ENCODE measurements around the gene TIMM29. TPM values are rescaled to one million over a fixed set of nuclear protein-coding genes. Genes with fewer than 3 reads are reported as not detected.

Gene TIMM29
- total and polyA plus RNA-seq, 9 of the 15 experiments (the other 6 are each of a cell fraction or from before 2014, with no cell fraction given): 2.4 to 29.4 (median 16.3) TPM

DNA sequence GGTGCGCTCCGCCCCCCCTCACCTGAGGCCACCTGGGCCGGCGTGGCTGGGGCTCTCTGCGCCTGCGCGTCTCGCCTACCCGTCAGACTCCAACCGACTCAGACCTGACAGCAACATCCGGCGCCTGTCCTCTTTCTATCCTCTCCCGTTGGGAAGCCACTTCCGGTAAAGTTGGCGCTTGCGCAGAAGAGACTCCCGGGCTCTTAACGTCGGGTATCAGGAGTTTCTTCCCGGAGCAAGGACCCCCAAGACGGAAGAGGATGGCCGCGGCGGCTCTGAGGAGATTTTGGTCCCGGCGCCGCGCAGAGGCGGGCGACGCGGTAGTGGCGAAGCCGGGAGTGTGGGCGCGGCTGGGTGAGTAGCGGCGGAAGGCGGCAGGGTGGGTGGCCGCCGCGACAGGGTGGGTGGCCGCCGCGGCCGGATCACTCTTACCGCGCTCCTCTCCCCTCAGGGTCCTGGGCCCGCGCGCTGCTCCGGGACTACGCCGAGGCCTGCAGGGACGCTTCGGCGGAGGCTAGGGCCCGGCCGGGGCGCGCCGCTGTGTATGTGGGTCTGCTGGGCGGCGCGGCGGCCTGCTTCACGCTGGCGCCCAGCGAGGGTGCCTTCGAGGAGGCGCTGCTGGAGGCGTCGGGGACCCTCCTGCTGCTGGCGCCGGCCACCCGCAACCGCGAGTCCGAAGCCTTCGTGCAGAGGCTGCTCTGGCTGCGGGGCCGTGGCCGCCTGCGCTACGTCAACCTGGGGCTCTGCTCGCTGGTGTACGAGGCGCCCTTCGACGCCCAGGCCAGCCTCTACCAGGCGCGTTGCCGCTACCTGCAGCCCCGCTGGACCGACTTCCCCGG, at the start of gene TIMM29, which contains the start of gene YIPF2 (continued):
- TF ChIP-seq SMARCC2 (IDR thresholded peaks at IDR 0.05; ENCODE audit: low read depth) (no peak), HNRNPH1 (optimal IDR thresholded peaks at IDR 0.05; ENCODE audit: low read depth, low read length) (no peak), SP1 (CRISPR knock-in tag; IDR thresholded peaks at IDR 0.05) (peak; percentile 87), SMAD2 (IDR thresholded peaks at IDR 0.05; ENCODE audit: low read depth, low read length) (no peak), ZFX (CRISPR knock-in tag; IDR thresholded peaks at IDR 0.05) (peak; percentile 84), SETDB1 (IDR thresholded peaks at IDR 0.05; ENCODE audit: low read length) (no peak), GABPA (tag; conservative IDR thresholded peaks at IDR 0.05; ENCODE audit: low read depth) (peak; percentile 100), POLR2AphosphoS2 (IDR thresholded peaks at IDR 0.05; ENCODE audit: low read length) (no peak)
- TF ChIP-seq, protein P1, sequence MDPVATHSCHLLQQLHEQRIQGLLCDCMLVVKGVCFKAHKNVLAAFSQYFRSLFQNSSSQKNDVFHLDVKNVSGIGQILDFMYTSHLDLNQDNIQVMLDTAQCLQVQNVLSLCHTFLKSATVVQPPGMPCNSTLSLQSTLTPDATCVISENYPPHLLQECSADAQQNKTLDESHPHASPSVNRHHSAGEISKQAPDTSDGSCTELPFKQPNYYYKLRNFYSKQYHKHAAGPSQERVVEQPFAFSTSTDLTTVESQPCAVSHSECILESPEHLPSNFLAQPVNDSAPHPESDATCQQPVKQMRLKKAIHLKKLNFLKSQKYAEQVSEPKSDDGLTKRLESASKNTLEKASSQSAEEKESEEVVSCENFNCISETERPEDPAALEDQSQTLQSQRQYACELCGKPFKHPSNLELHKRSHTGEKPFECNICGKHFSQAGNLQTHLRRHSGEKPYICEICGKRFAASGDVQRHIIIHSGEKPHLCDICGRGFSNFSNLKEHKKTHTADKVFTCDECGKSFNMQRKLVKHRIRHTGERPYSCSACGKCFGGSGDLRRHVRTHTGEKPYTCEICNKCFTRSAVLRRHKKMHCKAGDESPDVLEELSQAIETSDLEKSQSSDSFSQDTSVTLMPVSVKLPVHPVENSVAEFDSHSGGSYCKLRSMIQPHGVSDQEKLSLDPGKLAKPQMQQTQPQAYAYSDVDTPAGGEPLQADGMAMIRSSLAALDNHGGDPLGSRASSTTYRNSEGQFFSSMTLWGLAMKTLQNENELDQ (CRISPR knock-in tag; IDR thresholded peaks at IDR 0.05; ENCODE audit: borderline replicate concordance): no peak
- TF ChIP-seq, protein P2, sequence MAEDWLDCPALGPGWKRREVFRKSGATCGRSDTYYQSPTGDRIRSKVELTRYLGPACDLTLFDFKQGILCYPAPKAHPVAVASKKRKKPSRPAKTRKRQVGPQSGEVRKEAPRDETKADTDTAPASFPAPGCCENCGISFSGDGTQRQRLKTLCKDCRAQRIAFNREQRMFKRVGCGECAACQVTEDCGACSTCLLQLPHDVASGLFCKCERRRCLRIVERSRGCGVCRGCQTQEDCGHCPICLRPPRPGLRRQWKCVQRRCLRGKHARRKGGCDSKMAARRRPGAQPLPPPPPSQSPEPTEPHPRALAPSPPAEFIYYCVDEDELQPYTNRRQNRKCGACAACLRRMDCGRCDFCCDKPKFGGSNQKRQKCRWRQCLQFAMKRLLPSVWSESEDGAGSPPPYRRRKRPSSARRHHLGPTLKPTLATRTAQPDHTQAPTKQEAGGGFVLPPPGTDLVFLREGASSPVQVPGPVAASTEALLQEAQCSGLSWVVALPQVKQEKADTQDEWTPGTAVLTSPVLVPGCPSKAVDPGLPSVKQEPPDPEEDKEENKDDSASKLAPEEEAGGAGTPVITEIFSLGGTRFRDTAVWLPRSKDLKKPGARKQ (CRISPR knock-in tag; IDR thresholded peaks at IDR 0.05): no peak
- TF ChIP-seq, protein P3, sequence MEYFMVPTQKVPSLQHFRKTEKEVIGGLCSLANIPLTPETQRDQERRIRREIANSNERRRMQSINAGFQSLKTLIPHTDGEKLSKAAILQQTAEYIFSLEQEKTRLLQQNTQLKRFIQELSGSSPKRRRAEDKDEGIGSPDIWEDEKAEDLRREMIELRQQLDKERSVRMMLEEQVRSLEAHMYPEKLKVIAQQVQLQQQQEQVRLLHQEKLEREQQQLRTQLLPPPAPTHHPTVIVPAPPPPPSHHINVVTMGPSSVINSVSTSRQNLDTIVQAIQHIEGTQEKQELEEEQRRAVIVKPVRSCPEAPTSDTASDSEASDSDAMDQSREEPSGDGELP (CRISPR knock-in tag; IDR thresholded peaks at IDR 0.05; ENCODE audit: borderline replicate concordance): peak; percentile 69; the same call in 1 of the 2 replicates
- TF ChIP-seq, protein P4, sequence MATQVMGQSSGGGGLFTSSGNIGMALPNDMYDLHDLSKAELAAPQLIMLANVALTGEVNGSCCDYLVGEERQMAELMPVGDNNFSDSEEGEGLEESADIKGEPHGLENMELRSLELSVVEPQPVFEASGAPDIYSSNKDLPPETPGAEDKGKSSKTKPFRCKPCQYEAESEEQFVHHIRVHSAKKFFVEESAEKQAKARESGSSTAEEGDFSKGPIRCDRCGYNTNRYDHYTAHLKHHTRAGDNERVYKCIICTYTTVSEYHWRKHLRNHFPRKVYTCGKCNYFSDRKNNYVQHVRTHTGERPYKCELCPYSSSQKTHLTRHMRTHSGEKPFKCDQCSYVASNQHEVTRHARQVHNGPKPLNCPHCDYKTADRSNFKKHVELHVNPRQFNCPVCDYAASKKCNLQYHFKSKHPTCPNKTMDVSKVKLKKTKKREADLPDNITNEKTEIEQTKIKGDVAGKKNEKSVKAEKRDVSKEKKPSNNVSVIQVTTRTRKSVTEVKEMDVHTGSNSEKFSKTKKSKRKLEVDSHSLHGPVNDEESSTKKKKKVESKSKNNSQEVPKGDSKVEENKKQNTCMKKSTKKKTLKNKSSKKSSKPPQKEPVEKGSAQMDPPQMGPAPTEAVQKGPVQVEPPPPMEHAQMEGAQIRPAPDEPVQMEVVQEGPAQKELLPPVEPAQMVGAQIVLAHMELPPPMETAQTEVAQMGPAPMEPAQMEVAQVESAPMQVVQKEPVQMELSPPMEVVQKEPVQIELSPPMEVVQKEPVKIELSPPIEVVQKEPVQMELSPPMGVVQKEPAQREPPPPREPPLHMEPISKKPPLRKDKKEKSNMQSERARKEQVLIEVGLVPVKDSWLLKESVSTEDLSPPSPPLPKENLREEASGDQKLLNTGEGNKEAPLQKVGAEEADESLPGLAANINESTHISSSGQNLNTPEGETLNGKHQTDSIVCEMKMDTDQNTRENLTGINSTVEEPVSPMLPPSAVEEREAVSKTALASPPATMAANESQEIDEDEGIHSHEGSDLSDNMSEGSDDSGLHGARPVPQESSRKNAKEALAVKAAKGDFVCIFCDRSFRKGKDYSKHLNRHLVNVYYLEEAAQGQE (IDR thresholded peaks at IDR 0.05; ENCODE audit: borderline replicate concordance): no peak
- TF ChIP-seq, protein P4 (CRISPR knock-in tag; IDR thresholded peaks at IDR 0.05; ENCODE audit: low read depth): no peak

Data from K562 (cell line).